Activated effector memory CD4-positive, alpha-beta T cell treated with anti-CD3 and anti-CD28 coated beads, Interleukin-2, amount 50 U/mL, for 16 hours (primary cell): ENCODE results near the gene PRPF18.

Experiments
- DNase-seq: peaks from one replicate; pipeline ENCODE4 v3.0.0-alpha.2; 2020

Gene PRPF18

DNA sequence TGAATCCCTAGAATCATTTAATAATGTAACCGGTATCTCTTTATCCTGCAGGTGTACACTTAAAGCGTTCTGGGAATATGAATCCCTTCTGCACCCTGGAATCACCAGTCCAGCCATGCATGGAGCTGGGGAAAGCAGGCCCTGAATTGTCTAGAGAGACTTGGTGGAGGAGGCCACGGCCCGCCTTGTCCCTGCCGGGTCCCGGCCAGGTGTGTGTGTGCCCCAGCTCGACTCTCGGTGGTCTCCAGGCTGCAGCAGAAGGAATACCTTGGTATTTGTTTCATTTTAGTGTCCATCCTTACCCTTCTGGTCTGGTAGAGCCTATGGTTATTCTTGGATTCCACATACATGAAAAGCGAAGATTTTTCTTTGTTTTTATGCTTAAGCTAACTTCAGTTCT, 58.1 kb downstream of the PRPF18 start:
- no peak for DNase-seq

DNA sequence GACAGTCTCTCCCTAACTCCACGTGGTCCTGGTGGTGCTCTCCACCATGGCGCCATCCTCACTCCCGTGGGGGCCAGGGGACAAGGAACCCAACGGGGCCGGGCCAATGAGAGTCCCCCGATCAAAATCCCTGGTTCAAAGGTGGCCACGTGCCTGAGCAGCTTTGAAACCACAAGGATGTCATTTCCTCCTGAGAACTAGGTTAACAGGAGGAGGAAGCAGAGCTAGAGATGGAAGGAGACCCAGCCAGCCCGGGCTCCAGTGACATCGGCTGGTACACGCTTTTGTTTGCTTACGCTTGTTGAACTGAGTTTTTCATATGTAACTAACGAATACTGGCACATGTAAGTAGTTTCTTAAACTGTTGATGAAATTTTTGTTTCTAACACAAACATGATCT, 61.7 kb downstream of the PRPF18 start:
- no peak for DNase-seq

DNA sequence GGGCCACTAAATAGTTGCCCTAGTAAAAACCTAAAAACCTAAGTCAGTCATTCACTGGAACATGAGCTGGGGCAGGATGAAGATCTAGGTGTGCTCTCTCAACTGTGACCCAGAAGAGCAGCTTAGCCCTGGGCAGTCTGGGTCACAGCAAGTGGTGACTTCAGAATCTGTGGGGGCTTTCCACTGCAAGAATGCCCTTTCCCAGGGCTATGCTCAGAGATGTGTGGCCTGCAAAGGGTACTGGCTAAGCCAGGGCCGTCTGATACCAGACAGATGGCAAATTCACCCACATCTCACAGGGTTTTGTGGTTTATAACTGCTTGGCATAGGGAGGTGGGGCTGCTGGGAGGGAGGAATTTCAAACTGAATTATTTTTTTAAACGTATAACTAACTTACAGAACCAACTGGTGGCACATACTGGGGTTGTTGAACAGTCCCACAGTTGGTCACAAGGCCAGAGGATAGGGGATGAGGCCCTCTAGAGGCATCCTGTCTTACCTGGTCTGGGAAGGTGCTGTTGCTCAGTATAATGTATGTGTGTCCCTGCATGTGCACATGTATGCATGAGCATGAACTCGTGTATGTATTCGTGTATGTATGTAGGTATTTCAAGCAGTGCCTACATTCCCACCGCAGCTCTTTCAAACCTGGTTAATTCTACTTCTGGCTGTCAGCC, 63.2 kb downstream of the PRPF18 start:
- DNase-seq, result no peak

DNA sequence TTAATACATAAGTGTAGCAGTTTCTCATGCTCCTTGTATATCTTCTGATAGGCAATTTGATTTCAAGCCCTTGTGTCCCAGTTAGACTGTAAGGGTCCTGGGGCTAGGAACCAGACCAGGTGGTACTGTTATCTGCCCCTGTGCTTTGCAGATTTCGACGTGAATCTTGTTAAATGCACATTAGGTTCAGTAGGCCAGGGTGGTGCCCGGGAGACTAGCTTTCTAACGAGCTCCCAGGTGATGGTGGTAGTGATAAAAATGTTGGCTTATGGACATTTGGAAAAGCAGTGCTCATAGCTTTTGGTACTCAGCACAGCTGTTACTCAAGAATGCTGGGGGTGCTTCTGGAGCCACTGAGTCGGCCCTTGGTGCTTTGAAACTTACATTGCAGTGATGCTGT, 64.2 kb downstream of the PRPF18 start:
- no peak for DNase-seq

DNA sequence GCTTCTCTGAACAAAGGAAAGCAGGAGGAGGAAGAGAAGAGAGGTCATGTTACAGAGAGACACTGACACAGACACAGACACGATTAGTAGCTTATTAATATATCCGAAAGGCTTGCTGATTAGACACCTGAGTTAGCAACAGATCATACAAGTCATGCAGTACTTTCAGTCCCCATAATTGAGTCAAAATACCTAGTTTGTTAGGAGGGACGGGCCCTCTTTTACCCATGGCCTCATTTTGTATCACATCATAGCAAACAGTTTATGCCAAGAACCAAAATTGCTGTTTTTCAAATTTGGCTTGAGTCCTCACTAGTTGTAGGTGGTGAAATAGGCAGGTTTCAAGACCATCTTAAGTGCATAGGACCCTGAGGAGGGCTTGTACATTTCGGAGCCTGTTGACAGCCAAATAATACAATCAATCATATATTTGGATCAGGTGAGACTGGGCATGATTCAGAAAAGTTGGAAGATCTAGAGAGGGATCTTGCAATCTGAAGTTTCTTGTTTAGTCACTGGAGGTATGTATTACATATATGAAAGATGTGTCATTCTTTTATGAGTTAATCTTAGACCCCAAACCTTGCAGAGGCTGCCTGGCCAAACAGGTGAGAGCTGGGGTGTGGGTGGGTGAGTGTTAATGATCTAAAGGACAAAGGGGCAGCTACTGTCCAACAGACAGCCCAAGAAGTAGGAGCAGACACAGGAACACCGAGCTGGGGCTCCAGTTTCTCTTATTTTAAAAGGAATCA, 65.4 kb downstream of the PRPF18 start:
- no peak for DNase-seq

DNA sequence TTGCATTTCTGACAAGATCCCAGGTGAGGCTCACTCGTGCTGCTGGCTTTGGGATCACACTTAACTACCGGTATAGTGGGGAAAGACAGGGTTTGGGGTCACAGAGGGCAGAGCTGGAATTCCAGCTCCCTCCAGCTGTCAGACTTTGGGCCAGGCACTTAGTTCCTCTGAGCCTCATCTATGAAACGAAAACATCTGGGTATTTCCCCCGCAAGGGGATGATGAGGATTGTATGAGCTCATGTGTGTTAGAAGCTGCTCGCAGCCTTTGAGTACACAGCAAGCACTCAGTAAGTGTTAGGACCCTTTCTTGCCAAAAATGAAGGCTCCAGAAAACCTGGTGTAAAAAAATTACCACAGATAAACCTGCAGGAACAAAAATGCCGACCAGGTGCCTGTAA, 66.1 kb downstream of the PRPF18 start:
- no peak for DNase-seq

DNA sequence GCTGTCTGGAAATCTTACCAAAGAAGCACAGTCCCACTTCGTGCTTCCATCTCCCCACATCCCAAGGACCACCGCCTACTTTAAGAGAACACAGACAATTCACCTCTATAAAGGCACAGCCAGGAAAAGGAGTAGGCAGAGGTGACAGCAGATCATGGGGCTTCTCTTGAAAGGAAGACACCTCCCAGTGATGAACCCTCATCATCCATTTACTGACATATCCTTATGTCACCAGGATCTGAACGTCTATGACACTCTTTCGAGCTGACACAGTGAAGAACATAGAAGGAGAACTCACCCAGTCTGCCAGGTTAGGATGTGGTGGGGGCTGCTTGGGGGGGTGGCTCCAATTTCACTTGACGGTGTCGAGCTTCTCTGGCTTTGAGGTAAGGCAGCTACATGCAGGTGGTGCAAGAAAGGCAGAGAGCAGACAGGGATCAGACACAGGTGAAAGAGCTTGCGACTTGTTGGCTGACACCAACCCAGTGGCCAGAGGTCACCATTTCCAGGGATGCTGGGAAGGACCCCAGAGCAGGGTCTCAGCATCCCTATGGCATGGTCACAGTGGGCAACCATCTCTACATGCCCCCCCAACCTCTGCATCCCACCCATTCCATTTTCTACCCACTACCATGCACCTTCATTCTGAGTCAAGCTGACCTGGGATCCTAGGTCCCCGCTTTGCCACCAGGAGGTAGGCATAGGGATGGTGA, 67.5 kb downstream of the PRPF18 start:
- DNase-seq, result no peak

DNA sequence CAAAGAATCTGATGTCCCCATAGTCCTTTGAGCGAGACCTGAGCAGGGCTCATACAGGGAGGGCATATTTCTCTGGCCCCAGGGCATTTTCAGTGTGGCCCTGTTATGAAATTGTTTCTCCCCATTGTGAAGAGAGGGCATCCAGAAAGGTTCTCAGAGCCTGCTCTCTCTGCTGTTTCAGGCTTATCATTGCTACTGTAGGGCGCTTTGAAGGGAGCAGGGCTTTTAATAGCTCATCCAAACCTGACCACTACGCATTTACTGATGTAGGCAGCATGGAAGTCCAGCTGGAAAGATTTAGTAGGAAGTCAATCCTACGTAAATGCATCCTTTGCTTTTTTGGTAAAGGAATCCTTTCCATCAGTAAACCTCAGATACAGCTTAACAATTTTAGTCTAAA, 68.1 kb downstream of the PRPF18 start:
- no peak for DNase-seq

DNA sequence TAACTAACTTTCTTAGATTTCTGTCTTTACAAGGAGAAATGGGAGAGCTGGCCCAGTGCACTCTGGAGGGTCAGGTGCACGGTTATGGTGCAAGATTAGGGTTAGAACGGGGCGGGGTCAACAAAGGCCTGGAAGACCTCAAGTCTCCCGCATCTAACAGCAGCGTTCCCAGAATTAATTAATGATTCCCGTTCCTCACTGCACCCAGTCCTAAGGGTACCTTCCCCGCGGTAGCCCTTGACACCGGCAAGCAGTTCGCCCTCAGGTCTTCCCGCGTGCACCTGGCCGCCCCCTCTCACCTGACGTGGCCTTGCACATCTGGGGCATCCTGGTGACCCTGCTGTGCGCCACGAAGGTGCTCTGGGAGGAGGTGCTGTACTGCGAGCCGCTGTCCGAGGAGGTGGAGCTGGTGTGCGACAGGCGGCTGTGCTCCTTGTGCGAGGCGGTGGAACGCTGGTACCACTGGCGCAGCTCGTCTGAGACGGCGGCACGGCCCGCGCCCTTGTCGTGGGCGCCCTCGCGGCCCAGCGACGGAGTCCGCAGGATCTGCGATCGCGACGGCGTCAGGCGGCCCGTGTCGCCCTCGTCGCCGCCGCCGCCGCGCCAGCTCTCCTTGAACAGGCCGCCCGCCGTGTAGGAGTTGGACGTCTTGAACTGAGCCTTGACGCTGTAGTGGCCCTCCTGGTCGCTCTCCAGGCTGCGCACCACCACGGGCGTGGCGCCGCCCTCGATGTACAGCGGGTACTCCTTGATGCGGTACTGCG, 69.8 kb downstream of the PRPF18 start:
- DNase-seq, result no peak

DNA sequence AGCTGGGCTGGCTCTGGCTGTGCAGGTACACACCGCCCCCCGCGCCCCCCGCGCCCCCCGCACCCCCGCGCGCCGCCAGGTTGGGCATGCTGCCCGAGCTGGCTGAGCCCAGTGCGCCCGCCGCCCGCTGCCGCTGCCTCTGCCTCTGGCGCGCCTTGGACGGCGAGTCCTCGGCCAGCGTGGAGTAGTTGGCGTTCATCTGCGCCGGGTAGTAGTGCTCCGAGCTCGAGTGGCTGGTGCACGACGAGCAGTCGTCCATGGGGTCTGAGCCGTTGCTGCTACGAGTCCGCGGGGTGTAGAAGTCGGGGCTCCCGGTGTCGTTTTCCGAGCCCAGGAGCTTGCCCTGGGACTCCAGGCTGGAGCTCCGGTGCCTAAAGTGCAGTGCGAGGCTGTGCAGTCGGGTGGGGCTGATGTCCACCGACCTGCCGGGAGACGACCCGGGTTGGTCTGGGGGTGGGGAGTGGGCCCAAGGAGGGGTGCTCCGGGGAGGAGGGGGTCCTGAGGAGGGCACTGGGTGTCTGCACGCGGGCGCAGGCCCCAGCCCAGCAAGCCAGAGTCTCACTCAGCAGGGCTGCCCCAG, 70.4 kb downstream of the PRPF18 start:
- DNase-seq, result no peak

DNA sequence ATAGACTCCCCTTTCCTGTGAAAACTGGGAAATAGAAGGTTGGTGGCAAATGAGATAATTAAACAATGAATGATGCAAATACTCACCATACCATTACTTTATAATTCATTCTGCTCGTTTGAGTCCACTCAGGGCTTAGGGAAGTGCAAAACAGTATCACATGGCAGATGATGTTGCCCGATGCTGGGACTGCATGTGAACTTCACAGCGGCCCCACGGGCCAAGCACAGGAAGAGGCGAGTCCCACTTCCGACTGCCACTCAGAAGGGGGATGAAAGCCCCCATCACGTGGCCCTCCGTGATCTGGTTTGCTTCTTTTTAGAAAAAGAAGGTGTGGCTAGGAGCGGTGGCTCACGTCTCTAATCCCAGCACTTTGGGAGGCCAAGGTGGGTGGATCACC, 71.5 kb downstream of the PRPF18 start:
- no peak for DNase-seq

DNA sequence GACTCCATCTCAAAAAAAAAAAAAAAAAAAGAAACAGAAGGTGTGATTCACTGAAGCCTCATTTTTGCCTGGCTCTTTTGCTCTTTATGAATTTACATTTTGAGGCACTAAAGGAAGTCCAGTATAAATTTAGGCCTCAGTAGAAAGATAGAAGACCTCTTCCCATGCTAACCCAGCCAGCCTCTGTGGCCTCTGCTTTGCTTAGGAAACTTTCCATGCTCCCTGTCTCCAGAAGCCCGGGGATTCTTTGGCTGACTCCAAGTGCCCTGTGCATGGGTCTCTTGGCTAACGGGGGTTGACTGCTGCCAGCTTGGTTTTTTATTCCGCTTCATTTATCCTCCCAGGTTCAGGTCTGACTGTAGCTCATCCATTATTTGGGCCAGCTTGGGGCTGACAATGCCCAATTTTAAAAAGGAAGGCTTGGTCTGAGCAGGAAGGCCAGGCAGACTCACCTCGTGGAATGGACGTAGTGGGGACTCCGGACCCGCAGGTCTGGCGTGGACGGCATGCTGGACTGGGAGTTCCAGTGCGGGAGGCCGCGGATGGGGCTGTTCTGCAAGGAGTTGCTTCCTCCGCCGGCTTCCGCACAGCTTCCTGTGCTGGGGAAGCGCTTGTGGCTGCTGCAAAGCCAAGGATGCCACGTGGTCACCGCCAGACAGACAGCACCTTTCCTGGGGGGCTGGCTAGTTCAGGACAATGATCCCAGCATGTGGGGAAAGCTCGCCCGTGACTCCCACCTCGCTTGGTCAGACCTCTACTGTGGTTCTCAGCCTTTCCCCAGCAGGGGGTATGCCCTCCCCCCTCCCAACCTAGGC, 72.3 kb downstream of the PRPF18 start:
- no peak for DNase-seq

DNA sequence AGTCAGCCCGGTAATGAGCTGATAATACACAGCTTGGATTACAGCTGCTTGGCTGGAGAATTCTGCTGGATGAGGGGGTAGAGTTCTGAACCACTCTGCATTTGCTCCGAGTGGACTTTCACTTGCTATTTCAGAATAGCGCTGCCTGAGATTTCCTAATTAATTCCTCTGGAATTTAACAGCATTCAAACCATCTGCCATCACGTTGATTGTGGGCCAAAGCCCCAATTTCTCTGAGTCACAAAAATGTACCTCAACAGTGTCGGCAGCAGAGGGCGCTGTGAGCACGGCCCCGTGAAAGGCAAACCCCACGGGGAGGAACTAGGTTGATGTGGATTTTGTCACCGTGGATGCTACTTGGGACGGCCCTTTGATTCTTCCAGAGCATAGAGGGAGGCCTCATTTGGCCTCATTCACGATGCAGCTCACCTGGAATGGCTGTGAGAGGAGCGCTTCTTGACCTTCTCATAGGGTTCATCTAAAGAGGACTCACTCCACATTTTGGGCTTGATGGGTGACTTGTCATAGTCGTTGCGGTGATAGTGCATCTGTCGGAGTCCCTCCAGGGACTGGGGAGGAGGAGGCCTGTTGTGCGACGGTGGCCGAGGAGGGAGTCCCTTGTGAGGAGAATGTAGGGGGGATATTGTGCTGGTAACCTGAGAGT, 73.3 kb downstream of the PRPF18 start:
- peak; percentile 88 for DNase-seq

DNA sequence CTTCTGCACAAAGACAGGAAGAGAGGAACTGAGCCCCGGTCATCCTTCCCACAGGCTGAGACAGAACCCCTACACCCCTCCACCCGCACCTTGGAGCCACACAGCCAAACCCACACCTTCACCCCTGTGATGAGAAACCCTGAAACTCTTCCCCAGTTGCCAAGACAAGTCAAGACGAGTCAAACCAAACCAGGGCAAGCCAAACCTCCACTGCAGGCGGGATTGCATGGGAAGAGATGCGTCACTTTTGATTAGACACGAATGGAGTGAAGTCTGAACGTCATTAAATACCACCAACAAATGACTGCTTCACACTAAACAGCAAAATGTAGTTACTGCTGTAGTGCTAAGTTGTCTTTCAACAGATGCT, 73.8 kb downstream of the PRPF18 start:
- DNase-seq, result no peak

DNA sequence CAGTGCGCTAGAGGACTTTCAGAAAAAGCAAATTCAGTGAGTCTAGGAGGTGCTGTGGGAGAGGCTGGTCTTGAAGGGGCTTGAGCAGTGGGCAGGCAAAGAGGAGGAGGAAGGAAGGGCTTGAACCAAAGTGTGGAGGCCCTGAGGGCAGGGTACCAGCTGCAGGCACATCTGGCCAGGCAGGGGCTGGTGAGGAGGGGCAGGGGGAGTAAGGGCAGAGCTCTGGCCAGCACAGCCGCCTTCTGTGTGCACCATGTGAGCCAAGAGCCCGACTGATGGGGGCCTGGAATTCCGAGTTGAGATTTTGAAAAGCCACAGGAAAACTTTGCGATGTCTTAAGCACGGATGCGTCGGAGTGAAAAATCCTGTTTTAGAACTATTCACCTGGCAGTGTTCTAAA, 74.5 kb downstream of the PRPF18 start:
- DNase-seq, result no peak

DNA sequence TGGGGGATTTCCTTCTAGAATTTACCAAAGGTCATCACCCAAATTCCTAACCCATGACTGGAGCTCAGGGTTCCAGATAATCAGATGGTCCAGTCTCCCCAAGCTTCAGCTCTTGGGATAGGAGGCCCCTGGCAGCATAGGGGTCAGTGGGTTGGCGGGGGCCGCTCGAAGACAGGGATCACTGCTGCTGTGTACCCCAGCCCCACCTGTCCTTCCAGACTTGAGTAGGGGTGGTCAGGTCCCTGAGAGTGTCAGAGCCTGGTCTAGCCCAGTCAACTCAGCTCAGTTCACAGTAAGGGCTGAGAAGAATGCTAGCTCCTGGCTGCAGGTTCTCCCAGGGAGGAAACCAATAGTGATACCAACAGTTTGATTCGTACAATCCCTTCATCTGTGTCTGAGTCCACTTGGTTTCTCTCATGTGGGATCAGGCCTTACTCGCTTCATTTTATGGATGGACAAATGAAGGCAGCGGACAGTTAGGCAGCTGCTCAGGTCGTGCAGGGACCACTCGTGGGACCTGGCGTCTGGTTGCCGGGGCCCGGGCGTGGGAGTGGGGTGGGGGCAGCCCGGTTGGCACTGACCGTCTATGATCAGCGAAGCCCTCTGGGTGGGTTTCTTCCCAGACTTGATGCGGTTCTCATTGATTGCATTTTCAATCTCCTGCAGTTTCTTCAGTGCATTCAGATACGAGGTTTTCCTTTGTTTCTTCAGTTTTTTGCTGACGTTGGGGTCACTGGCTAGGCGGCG, 78.9 kb downstream of the PRPF18 start:
- no peak for DNase-seq

DNA sequence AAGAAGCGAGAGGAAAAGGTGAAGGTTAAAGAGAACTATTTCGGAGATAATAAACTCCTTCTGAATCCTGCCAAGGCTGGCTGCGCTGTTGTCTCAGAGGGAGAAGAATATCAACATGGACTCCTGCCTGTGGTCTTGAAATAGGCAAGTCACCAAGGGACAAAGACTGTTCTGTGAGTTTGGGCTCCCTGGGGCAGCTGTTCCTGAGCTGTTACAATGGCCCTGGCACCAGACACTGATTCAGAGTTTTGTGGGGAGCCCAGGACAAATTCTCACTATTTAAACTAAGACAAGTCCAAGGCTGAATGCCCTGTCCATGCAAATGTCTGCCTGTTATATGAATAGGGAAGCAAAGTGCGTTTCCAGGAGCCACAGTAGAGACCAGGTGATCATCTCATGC, 81.4 kb downstream of the PRPF18 start:
- no peak for DNase-seq

DNA sequence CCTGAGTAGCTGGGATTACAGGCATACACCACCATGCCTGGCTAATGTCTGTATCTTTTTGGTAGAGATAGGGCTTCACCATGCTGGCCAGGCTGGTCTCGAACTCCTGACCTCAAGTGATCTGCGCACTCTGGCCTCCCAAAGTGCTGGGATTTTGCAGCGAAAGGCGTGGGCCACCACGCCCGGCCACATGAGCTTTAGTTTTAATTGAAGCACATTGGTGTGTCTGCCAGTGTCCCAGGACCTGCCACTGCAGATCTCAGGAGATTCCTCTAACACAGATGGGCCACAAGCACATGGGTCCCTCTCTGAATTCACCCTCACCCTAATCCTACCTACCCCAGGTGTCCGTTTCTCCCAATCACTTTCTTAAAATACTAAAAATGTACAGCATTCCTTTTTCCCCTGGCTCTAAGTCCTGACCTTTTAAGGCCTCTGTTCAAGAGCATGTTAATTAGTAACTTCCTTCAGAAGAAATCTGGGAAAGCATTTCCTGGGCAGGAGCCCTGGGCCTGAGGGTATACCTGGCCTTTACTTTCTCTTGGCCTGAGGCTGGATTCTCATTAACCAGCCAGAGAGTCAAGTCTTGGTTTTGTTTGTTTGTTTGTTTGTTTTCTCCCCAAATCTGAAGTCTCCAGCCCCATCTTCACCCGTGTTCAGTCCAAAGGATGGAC, 82.6 kb downstream of the PRPF18 start:
- DNase-seq, result no peak

DNA sequence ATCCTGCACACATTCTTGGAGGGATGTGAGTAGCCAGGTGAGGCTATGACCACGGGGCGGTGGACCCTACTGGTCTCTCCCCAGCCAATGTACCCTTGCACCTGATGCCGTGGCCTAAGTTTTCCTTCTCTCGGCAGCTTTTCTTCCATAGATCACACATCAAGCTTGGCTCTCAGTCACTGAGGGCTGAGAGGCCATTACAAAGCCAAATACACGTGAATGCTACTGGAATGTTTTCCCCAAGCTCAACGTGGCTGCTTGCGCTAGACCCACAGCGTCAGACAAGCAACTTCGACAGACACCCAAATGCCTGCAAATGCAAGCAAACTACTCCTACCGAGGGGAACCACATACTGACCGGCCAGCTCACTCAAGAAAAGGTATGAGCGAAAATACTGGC, 83.1 kb downstream of the PRPF18 start:
- DNase-seq, result no peak

DNA sequence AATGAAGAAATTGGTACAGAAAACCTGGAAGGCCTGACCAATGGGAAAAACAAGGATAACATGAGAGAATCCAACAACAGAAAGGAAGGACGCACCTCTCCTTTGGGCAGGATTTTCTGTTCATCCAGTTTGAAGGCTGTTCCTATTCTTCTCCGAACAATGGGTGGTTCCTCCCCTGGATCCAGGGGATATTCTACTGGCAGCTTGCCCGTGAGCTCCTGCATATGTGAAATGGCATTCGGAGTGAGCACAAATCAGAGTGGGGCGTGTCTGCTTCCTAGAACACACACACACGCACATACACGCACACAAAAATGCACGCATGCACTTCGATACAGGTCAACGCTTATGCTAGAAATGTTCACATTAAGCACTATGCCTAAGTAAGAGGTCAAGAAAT, 83.5 kb downstream of the PRPF18 start:
- no peak for DNase-seq
